Stimulated activated CD4-positive, alpha-beta T cell treated with anti-CD3 and anti-CD28 coated beads, TNF-alpha, amount 100 ng/mL, for 4 hours (primary cell): ENCODE measurements around the gene VAPB.
"Not testable (repeated sequence)": the region's sequence is repeated elsewhere in the genome, so short reads cannot be mapped to it uniquely, and the experiment has no call there.

Source experiments
- DNase-seq, 3 experiments: peaks; one replicate each; pipeline ENCODE4 v3.0.0-alpha.2; 2020; ENCODE audit warnings: low read depth in 3 of 3

VAPB gene, protein sequence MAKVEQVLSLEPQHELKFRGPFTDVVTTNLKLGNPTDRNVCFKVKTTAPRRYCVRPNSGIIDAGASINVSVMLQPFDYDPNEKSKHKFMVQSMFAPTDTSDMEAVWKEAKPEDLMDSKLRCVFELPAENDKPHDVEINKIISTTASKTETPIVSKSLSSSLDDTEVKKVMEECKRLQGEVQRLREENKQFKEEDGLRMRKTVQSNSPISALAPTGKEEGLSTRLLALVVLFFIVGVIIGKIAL

DNA sequence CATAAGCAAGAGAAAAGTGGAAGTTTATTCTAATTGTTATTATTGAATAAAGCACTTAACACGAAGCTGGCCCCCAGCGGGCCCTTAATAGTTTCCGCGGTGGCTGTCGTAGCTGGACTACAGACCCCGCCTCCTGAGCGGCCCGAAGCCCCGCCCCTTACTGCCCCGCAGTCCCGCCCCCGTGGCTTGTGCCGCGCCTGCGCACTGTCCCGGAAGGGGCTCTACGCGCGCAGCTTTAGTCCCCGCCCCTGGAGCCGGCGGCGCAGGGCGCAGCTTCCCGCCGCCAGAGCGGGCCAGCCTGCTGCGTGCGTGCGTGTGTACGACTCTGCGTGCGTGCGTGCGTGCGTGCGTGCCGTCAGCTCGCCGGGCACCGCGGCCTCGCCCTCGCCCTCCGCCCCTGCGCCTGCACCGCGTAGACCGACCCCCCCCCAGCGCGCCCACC lies at the start of gene VAPB:
Gene VAPB (plus strand): TSS at position 348 of the 442 bp plus-strand sequence. CDS start 231 bp downstream, outside the sequence.
- peak; percentile 92 to 96 (median 96) for DNase-seq

DNA sequence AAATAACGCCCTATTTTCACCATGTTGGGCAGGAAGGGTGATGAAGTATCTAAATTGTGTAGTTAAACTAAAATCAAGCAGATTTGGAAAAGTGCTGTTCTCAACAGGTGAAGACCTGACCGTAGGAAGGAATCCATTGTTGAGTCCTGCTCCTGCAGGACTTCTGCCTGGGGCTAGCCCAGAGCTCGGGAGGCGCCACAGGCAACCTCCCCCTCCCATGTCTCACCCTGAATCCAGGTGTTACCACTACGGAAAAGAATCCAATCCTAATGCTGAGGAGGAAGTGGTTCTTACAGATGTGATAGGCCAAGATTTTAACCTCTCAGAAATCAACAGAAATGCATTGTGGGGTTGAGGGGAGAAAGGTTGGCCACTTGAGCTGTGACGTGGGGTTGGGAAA lies 49.3 kb upstream of the VAPB start:
- no peak for DNase-seq

DNA sequence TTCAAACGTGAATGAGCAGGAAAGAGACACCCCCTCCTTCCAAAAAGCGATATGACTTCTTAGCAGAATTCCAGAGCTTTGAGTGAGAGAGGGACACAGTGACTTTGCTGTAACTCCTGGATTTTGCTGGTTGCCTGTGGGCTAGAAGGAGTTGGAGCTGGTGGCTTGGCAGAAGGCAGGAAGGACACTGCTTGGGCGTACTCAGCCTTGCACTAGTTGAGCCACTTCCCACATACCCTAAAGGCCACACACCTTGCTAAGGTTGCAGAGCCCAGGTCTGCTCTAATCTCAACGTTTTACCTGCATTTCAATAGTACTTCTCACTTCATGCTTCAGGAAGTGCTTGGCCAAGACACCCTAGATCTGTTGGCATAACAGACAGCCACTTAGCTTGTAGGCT lies 48.9 kb upstream of the VAPB start:
- no peak for DNase-seq

DNA sequence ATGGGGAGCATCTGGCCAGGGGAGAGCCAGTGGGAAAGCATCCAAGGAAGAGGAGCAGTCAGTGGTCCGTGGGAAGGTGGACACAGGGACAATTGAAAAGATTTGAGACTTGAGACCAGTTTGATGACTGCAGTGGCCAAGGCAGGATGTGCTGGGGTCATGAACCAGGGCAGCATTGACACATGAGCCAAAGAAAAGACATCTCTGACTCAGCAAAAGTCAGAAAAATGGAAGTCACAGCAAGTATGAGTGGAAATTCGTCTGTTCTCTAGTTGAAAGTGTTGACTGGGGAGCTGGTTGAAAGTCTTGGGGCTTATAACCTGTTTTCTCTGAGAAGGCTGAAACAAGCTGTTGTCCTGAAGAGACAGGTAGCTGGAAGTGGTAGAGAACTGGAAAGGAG lies 48.2 kb upstream of the VAPB start:
- DNase-seq, result no peak

DNA sequence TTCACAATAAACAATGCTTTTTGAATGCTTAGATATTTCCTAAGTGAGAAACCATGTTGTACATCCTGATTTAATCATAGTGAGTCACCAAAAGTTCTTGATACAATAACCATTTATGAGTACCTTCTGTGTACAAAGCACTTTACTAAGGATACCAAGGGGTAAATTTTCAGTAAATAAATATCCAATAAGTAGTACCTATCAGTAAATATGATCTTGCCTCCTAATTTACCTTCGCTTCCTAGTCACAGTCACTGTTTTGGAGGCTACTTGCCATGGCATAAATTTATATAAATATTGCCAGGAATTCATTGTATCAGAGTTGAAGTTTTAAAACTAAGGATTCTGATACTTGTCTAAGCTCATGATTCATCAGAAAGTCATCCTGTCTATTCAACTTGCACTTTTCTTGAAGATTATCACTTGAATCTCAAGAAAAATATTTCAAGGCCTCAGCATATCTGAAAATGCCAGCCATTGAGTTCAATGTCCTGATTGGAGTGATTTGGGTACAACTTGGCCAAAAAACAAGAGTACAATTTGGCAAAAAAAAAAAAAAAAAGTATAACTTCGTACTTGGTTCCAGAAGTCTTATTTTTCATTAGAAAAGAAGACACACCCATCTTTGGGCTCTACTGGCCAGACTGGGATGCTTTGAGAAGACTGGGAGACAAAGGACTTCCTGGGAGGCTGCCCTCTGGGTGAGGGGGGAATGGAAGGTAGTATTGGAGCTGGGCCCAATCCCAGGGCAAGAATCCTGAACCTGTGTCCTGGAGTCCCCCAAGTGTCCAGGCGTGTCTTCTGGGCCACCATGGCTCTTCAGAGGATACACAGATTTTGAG lies 46.7 kb upstream of the VAPB start:
- DNase-seq, result no peak

DNA sequence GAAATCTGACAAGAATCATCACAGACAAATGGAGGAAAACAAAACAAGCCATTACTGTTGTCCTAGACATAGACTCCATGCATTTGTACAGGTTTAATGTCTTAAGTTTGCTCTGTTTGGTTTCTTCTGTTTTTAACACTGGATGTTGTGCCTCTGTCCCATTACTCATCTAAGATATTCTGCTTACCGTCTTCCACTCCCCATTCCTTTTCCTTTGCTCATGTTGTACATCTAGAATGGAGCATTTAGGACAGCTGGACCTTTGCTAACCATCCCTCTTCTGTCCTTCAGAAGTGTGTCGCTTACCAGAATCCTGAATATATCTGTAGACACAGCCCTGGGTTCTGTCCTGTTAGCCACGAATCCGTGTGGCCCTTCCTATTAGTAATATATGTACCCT lies 44.3 kb upstream of the VAPB start:
- no peak for DNase-seq

DNA sequence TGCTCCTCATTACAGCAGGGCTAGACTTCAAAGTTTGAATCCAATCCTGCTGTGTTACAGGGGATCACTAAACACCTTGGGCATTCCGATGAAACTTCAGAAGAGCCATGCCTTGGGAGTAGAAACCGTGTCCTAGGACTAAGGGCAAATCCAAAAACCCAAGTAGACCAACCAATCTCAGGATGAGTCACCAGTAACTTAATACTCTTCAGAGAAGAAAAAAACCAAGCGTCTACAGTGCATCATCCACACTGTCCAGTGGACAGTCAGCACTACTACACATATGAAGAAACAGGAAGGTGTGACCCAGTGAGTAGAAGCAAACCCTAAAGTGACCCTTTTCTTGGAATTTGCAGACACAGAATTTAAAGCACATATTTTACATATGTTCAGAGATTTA lies 39.5 kb upstream of the VAPB start:
- DNase-seq, result no peak

DNA sequence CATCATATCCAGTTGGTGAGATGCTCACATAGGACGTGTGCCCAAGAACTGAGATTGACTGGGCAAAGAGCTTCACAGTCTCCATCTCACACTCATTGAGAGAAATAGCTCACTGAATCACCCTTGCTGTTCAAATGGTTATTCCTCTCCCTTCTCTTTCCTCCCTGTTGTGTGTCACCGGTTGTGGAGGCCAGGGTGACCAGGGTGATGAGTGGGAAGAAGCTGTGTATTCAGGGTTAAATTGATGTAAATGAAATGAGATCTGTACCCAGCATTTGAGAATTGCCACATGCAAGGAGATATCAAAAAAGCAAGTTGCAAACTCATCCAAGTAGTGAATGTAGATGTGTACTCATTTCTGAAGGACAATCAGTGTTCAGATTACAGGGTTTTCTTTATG lies 36.6 kb upstream of the VAPB start:
- DNase-seq, result no peak

DNA sequence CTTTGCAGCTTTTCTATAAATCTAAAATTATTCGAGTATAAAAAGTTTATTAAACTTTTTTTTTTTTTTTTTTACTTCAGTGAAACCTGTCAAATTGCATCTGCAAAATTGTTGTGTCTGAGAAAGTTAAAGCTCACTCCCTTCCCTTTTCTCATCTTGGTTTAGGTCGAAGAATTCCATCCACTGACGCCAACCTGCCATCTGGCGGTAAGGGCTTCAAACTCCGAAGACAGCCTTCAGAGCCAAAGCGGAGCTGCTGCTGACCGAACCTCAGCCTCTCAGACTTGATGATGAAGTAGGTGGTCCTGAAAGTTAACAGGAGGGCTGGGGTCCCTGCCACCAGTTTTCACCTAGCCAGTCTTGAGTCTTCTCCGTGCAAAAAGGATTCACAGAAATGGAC lies 29.6 kb upstream of the VAPB start:
- DNase-seq, result no peak

DNA sequence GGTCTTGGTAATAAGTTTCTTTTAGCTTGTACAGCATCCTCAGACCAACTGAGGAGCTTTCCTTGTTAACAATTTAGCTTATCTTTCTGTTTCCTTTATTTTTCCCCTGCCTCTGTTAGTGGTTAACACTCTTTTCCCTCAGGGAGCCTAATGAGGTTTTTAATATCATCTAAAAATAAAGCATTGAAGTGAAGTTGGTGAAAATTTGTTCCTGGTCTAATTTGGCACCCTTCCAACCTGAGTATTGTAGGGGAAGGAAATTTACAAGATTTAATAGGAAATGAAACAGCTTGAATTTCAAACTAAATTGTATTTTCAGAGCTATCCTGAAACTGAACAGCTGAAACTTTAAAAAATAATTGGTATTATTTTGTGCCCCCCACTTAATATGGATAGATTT lies 28.1 kb upstream of the VAPB start:
- DNase-seq, result no peak

DNA sequence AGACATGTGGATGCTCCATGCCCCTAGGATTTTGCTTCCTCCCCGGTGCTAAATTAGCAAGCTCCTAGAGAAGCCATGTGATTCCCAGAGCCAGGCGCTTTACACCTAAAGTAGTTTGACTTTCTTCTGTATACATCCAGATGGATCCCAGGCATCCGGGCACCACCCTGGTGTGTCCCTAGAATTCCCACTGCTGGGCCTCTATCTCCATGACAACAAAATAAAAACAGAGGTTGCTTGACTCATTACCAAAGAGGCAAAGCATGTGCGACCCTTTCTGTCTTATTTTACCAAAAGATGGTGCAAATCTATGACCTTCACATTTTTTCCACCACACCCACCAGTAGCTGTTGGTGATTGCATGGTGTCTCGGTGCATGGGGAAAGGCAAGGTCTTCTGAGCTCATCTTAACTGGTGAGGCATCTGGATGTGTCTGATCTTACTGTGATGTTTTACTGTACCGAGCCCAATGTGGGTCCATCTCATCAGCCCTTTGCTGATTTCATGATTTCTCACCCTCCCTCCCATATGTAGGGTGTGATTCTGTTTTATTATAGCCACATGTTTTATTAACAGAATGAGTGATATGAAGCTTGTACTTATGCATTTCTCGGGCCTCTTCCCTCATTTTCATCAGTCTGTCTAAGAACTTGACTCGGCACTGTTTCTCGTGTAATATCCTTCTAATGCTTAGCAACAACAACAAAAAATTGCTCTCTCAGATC lies 27.4 kb upstream of the VAPB start:
- no peak for DNase-seq

DNA sequence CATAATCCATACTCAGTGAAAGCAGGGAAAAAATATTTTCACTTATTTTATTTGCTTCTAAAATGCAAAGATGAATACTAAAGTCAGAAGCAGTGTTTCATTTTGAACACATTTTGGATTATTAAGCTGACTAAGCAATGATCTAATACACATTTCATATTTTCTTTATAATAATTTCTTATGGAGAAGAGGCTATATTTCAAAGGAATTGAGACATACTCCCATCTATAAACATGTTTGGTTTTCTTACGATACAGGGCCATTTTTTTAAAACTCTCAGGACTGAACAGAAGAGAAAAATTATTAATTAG lies 26.9 kb upstream of the VAPB start:
- DNase-seq, result no peak

DNA sequence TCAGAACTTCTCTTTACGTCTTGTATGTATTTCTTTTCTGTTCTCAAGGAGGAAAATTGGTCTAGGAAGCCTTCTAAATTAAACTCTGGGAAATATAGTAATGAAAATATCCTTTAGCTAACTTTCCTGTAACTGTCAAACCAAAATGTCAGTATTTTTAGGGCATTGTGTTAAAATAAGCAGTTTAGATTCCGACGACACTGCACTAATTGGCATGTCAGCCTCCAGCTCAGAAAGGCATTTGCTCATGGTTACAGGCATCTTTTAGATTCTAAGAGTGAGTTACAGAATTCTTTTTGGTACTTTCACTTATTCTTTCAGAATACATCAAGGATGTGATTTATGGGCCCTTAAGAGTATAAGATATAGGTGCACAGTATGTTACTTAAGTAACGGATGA lies 26.1 kb upstream of the VAPB start:
- no peak for DNase-seq

DNA sequence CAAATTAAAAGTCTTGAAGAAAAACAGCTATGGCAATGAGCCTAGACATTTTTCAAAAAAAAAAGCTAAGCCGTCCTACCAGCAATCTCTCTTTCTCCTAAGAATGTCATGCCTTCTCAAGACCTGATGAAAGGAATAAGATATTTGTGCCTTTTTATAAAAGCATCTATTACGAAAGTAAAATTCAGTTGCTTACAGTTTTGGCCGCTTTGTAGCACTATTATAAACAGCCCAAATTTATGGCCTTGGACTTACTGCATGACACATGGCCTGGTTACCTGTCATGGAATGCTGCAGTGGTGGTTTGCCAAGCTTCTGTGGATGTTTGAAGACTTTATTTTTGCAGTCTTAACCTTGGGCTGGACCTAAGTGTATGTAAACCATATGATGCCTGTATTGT lies 22.2 kb upstream of the VAPB start:
- DNase-seq, result no peak

DNA sequence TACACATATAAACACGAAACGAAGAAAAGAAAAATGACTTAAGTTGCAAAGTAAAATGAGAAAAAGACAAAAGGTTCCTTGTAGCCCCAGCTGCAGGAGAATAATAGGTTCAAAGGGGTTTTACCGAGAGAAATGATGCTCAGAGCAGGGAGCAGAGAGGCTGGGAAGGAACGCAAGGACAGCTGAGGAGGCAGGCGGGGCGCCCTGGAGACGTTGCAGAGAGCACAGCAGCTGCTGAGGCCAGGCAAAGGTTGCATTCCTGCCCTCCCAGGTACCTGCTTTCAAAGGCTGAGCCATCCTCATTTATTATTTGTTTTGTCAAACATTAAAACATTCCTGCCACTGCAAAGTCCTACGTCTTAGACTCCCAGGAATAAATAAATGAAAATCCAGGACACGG lies 16.2 kb upstream of the VAPB start:
- DNase-seq, result no peak

DNA sequence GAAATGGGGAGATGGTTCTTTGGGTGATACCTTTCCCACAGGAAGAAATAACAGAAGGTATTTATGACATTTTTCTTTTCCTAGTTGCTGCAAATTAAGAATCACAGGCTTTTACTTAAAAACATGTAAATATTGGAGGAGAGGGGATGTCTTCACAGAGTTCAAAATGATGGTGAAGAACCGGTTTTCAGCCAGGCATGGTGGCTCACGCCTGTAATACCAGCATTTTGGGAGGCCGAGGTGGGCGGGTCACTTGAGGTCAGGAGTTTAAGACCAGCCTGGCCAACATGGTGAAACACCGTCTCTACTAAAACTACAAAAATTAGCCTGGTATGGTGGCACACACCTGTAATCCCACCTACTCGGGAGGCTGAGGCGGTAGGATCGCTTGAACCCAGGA lies 15.7 kb upstream of the VAPB start:
- not testable (repeated sequence) for DNase-seq

DNA sequence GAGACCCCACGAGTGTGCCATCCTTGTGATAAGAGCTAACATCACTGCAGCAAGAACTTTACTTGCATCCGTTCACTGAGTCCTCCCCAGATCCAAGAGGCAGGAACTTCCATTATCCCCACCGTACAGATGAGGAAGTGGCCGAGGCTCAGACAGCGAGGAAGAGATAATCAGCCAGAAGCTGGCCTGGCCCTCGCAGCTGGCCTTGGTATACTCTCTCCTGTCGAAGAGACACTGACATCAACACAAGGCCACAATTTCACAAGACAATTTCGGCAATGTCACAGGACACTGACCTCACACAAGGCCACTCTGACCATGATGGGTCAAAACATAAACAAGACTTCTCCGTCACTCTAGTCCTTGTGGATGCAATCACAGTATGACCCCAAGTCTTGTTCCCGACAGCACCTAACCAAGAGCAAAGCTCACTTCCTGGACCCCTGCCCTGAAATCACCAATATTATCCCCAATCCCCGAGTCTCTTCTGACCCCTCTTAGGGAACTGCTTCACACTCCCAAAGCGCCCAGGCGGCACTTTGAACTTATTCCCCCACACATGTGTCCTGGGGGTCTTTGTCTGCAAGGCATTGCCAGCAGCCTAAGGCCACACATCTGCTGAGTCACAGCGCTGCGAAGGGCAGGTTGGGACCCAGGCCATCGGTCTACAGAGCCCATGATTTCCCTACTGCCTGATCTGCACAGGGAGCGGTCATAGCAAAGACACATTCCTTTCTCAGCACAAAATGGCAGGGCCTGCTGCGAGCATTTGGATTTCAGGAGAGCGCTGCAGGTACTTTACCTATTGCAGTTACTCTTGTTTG lies 14.8 kb upstream of the VAPB start:
- no peak for DNase-seq

DNA sequence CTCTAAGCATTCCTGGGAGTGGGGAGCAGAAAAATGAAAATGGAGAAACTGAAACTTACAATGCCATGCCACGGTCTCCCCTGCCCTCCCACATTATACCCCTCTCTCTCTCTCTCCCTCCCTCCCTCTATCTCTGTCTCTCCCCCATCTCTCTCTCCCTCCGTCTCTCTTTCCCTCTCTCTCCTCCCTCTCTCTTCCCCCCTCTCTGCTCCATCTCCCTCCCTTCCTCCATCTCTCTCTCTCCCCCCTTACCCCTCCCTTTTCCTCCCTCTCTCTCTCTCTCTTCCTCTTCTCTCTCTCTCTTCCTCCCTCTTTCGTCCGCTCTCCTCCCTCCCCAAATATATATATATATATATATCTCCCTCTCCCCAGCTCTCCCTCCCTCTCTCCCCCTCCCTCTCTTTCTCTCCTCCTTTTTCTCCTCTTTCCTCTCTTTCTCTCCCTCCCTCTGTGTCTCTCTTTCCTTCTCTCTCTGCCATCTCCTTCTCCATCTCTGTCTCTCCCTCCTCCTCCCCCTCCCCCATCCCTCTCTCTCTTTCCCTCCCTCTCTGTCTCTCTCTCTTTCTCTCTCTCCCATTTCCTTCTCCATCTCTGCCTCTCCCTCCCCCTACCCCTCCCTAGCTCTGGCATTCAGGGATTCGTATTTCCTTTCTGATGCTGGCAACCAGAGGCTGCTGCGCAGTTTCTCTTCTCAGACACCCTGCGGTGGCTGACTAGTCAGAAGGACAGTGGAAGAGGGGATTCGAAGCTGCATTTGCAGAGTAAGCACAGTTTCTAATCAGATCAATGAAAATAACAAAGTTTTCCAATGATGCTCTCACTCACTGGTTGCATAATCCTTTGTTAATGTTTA lies 13.9 kb upstream of the VAPB start:
- no peak for DNase-seq

DNA sequence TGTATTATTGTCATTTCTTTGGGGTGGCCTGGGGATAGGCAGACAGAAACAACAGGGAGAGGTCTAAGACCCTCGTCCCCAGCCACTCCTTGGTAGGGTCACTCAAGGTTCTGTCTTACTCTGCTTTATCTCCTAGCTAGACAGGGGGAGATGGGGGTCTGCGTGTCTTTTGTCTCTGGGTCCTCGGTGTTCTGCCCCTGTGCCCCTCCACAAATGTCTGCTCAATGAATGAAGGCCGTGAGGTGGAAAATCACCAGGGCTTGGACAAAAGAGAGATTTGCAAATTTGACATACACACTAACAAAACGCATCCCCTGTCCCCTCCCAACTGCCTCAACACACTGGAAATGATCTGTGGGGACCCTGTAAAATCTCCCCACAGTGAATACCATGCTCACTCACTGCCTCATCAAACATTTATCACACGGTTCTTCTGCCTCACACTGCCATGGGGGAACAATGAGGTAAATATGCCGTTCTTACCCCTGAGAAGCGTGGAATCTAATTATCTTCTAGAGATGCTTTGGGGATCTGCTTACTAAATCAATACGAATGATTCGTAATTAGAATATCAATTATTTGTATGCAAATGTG lies 13.2 kb upstream of the VAPB start:
- no peak for DNase-seq

DNA sequence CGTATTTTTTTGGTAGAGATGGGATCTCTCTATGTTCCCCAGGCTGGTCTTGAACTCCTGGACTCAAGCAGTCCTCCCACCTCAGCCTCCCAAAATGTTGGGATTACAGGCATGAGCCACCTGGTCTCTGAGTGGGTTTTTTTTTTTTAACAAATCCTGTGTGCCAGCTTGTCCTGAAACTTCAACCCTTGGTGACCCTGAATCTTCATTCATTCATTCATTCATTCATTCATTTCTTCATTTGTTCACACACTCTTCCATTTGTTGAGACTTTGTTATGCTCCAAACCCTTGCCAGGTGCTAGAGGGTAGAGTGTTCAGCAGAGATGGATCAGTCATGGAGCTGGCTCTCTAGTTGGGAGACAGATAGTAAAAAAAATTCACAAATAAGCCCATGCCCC lies 12.0 kb upstream of the VAPB start:
- DNase-seq, result no peak
